Mesenteric fat pad (tissue), 1 donor: ENCODE data around the gene MRPL48. TPM values are rescaled to one million over a fixed set of nuclear protein-coding genes. Genes with fewer than 3 reads are reported as not detected.
"Not testable (repeated sequence)": the region's sequence is repeated elsewhere in the genome, so short reads cannot be mapped to it uniquely, and the experiment has no call there.

Experiments used
- DNase-seq: peaks from one replicate; pipeline ENCODE4 v3.0.0-alpha.2; 2020; ENCODE audit warnings: low spot score
- long read RNA-seq: library from polyadenylated mRNA; unstranded; transcript quantifications from one replicate; pipeline ENCODE4 v2.0.0, GENCODE V29; 2020
- total RNA-seq: library from RNA; stranded (reverse); fragmentation: NEBNext Ultra II Directional; extraction: Animal tissue kit (Norgen Biotek cat#: 25700); gene quantifications from one replicate; pipeline ENCODE4 v1.2.1, GENCODE V29; 2021
- donor health status: DM: yes; HTN: yes; CAD: no.

MRPL48 gene
- total RNA-seq = 16.8 TPM
- long read RNA-seq, transcript MRPL48-201 (8 exons, 1,536 nt) = major isoform, 12 of 18 reads
- long read RNA-seq, partial matches to known transcripts = 0 of 18 reads
- long read RNA-seq, other reads (novel, unspliced or antisense) = 5 of 18 reads

DNA sequence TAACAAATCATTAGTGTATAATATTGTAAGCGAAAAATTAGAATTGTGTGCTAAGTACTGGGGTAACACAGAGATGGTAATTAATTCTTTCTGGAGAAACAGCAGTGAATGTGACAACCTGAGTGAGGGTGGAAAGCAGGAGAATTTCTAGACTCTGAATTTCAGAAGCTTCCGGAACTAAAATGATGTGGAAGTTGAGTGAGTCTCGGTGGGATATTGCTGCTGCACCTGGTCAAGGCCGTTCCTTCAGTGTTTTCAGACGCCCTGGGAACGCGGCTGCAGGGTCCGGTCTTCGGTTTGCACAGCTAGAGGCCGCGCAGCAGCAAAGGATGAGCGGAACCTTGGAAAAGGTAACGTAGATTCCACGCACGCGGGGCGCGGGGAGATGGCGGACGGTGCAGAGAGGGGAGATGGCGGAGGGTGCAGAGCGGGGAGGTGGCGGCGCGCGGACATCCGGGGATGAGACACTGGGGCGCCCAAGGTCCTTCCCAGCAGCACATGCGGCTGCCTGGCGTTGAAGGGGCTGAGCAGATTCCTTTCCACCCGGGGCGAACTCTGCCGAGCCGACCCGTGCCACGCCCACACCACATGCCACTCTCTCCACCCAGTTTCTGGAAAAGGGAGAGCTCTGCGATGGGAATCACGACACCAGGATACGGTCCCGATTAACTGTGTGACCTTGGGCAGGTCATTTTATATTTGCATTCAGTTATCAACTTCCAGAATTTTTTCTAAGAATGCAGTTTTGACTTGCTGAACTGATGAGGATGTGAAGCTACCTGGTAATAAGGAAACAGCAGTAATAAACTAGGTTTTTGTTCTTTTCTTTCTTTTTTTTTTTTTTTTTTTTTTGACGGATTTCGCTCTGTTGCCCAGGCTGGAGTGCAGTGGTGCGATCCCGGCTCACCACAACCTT, at the start of gene MRPL48:
Gene MRPL48 (plus strand): TSS at position 232 of the 916 bp plus-strand sequence. CDS start 98 bp downstream, at position 330.
- peak; percentile 96 for DNase-seq

DNA sequence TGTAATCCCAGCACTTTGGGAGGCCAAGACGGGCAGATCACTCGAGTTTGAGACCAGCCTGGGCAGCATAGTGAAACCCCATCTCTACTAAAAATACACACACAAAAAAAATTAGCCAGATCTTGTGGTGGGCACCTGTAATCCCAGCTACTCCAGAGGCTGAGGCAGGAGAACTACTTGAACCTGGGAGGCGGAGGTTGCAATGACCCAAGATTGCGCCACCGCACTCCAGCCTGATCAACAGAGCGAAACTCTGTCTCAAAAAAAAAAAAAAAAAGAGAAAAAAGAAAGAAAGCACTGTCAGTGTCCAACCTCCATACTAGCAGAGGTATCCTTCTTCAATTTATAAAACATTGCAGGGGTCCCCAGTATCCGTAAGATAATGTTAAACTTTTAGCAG, 44.6 kb upstream of the MRPL48 start:
- no peak for DNase-seq

DNA sequence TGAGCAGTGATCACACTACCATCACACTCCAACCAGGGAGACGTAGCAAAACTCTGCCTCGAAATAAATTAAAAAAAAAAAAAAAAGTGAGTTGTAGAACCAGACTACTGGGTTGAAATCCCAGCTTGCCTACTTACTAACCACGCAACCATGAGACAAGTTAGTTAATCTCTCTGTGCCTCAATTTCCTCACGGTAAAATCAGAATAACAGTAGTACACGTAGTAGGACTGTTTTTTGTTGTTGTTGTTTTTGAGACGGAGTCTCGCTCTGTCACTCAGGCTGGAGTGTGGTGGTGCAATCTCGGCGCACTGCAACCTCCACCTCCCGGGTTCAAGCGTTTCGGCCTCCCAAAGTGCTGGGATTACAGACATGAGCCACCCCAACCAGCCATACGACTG, 41.0 kb upstream of the MRPL48 start:
- DNase-seq = no peak

DNA sequence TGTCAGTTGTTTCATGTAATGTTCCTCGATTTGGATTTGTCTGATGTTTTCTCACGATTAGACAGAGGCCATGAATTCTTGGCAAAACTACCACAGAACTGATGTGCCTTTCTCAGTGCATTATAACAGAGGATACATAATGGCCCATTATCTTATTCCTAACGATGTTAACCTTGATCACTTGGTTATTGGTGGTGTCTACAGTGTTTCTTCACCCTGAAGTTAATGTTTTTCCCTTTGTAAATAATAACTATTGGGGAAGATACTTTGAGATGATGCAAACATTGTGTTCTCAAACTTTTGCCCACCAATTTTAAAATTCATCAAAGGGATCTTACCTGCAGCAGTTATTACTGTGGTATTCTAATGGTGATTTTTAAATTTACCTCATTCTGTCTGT, 39.9 kb upstream of the MRPL48 start:
- no peak for DNase-seq

DNA sequence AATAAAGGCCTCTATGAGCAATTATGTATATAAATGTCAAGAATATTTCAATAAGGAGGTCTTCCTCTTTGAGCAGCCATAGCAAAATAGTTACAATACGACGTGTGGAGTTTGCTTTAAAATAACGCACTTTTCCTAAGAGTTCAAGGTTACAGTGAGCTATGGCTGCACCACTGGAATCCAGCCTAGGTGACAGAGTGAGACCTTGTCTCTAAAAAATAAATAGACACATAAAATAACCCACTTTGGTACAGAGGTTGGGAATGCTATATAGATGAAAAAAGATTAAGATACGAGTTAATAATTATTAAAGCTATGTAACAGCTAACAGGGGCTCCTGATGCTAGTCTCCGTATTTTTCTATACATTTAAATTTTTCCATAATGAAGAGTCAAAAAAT, 39.4 kb upstream of the MRPL48 start:
- DNase-seq = no peak

DNA sequence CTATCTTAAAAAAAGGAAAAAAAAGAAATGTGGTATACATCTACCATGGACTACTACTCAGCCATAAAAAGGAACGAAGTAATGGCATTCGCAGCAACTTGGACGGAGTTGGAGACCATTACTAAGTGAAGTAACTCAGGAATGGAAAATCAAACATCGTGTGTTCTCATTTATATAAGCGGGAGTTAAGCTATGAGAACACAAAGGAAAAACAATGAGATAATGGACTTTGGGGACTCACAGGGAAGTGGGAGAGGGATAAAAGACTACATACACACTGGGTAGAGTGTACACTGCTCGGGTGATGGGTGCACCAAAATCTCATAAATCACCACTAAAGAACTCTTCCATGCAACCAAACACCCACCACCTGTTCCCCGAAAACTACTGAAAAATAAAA, 38.6 kb upstream of the MRPL48 start:
- DNase-seq = no peak

DNA sequence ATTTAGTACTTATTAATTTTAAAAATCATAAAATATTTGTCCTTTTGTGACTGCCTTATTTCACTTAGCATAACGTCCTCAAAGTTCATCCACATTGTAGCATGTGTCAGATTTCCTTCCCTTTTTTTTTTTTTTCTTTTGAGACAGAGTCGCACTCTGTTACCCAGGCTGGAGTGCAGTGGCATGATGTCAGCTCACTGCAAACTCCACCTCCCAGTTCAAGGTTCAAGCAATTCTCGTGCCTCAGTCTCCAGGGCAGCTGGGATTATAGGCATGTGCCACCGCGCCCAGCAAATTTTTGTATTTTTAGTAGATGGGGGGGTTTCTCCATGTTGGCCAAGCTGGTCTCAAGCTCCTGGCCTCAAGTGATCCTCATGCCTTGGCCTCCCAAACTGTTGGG, 37.4 kb upstream of the MRPL48 start:
- no peak for DNase-seq

DNA sequence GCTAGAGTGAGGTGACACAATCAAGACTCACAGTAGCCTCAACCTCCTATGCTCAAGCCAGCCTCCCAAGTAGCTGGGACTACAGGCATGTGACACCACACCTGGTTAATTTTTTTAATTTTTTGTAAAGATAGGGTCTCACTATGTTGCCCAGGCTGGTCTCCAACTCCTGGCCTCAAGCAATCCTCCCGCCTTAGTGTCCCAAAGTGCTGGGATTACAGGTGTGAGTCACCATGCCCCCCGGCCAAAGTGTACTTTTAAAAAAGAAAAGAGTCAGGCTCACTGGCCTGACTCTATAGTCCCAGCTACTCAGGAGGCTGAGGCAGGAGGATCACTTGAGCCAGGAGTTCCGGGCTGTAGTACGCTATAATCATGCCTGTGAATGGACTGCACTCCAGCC, 36.8 kb upstream of the MRPL48 start:
- DNase-seq = not testable (repeated sequence)

DNA sequence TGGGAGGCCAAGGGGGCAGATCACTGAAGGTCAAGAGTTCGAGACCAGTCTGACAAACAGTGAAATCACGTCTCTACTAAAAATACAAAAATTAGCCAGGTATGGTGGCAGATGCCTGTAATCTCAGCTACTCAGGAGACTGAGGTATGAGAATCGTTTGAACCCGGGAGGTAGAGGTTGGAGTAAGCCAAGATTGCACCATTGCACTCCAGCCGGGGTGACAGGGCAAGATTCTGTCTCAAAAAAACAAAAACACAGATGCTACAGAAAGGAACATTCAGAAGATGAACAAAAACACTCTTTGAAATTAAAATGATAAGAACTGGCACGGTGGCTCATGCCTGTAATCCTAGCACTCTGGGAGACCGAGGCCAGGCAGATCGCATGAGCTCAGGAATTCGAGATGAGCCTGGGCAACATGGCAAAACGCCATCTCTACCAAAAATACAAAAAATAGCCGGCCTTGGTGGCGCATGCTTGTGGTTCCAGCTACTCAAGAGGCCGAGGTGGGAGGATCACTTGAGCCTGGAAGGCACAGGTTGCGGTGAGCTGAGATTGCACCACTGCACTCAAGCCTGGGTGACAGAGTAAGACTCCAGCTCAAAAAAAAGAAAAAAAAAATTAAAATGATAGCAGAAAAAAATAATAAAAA, 35.3 kb upstream of the MRPL48 start:
- no peak for DNase-seq

DNA sequence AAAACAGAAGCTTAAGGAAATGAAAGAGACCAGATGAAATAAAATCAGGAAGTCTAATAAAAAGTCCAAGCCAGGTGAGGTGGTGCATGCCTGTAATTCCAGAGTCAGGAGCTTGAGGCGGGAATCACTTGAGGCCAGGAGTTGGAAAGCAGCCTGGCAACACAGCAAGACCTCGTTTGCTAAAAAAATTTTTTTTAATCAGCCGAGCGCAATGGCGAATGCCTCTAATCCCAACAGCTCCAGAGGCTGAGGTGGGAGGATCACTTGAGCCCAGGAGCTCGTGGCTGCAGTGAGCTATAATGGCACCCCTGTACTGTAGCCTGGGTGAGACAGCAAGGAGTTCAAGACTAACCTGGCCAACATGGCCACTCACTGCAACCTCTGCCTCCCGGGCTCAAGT, 34.8 kb upstream of the MRPL48 start:
- DNase-seq = no peak

DNA sequence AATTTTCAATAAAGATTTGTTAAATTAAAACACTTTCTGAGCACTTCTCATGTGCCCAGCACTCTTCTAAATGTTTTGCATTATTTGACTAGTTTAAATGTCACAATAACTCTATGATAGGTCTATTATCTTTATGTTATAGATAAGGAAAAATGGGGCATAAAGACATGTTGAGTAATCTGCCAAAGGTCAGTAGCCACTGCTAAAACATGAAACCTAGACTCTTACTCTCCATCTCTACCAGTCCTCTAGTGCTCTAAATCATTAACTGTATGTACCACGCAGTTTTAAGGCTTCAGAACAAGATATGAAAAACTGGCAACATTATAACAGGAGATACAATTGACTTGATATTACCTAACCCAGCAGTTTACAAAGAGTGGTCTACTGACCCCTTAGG, 33.7 kb upstream of the MRPL48 start:
- no peak for DNase-seq

DNA sequence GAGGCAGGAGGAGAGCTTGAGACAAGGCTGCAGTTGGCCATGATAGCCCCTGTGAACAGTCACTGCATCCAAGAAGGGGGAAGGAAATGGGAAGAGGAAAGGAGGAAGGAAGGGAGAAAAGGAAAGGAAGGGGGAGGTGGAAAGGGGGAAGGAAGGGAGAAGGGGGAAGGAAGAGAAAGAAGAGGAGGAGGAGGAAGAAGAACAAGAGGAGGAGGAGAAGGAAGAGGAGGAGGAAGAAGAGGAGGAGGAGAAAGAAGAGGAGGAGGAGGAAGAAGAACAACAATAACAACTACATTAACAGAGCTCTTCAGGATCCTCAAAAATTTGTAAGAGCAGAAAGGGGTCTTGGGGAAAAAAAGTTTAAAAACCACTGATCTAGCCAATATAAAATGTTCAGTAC, 32.0 kb upstream of the MRPL48 start:
- DNase-seq = no peak

DNA sequence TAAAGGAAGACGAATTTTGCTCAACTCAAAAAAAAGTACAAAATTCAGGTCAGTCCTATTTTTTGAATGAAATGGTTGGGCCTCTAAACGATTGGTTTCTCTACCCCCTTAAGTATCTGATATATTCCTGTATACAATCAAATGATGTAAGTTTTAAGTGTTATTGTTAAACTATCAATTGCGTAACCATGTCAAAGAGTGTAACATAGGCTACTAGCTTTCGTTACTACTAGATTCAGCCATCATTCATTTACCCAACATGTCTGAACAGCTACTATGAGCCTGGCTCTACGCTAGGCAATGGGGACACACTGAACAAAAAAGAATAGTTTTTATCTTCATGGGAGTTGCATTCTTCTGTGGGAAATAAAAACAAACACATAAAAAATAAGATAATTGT, 30.1 kb upstream of the MRPL48 start:
- DNase-seq = no peak

DNA sequence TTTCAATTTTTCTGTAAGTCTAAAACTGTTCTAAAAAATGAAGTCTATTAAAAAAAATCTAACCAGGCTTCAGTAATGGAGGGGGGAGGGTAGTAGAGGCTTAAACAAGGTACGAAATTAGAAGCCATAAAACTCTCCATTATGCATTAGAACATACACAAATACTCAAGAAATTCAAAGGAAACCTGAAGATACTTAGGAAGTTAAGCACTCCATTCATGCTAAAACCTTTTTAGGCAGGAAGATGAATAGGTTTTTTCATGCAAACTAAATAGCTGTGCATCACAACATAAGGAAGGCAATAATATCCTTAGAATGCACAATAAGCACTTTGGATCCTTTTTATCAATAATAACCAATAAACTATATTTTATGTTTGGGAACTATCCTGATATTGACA, 29.2 kb upstream of the MRPL48 start:
- no peak for DNase-seq

DNA sequence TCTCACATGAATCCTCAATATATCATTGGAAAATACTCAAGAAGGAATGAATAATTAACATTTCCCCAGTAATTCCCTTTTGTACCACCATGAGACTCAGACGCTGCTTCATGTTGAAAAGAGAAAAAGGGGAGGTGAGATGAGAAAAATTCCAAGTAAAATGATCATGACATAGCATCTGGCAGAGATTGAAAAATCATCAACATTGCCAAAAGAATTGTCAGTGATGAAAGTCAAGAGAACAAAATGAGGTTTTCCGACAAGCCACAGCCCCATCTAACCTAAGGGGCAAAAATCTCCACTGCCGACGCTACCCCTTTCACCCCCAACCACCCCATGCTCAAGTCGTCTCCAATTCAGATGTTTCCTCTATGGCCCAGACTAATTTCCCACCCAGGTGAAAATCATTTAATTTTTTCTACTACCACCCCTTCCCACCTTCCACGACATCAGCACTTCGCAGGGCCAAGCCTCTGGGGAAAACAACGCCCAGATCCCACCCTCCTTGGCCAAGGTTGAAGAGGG, 28.0 kb upstream of the MRPL48 start:
- no peak for DNase-seq

DNA sequence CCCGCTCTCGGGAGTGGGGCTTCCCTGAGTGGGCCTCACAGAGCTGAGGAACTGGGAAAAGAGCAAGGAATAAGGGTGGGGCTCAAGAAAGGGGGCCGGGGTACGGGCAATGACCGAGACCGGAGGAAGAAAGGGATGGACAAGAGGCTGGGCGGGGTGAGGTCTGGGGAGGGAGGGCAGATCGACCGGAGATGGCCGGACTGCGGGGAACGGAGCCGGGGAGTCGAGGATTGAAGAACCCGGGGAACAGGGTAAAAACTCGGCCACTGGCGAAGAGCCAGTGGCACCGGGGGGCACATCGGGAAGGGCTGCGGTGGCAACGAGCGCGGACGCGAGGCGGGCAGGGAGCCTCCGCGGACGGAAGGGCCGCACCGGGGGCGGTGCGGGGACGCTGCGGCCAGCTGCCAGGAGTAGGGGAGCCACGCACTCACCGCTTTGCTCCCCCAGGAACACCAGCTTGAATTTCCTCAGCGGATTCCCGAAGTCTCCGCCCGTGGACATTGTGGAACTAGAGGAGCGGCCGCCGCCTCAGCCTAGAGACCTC, 27.5 kb upstream of the MRPL48 start:
- no peak for DNase-seq

DNA sequence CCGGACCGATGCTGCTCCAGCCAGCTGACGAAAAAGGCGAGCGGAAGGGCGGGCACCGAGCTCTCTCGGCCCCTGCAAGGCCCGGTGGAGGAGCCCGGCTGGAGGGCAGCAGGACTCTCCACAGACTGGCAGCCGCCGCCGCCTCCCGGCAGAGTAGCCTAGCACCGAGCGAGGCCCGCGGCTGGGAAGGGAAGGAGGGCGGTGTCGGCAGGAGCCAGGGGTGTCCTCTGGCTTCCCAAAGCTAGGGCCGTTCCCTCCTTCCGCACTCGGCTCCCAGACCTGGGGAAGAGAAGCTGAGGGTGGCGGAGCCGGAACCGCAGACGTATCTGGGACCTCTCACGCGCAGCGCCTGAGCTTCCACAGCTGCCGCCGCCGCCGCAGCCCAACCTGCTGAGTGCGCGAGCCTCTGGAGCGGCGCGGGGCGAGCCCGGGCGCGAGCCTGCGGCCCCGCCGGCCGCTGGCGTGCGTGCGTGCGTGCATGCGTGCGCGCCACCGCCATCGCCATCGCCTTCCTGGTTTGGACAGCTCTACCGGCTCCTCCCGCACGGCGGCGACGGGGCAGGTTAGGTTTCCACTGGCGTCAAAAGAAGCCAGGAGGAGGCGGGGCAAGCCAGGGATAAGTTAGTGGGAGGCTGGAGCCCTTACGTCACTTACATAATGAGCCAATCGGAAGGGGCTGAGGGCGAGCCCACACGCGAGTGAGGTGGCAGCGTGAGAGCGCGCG, 26.8 kb upstream of the MRPL48 start, which contains the start of gene RAB6A:
Gene RAB6A (minus strand): TSS at position 396 of the 724 bp plus-strand sequence. CDS start 439 bp downstream, outside the sequence.
- peak; percentile 100 for DNase-seq

DNA sequence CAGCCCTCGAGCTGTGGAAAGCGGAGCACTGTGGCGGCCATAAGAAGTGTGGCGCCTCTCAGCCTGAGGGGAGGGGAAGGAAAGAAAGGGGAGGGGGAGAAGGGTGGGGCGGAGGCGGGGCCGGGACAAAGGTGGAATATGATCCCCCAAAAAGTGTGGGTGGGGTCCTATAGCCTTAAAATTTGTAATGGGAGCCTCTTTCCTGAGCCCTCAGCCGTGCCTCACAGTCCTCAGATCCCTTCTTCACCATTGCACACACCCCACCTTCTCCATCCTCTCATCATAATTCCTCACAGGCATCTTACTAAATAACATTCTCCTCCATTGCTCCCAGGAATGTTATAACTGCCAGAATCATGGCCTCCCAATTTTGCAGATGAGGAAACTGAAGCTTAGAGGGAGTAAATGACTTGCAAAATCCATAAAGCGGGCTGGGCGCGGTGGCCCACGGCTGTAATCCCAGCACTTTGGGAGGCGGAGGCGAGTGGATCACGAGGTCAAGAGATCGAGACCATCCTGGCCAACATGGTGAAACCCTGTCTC, 26.2 kb upstream of the MRPL48 start:
- DNase-seq = no peak

DNA sequence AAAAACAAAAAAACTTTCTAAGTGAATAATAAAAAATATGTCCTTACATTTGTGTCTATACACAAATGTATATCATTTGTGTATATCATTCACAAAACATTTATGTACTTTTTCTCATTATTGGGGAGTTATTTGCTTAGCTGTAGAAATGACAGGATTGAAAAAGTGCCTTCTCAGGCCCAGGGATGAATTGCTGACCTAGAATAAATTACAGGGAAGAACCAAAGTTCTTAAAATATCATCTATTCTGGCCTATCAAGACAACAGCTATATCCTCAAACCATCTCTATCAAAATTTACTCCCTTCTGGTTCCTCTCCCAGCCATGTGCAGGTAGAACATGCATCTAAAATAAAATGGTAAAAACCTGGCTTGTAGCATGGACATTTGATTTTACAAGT, 24.9 kb upstream of the MRPL48 start:
- no peak for DNase-seq

DNA sequence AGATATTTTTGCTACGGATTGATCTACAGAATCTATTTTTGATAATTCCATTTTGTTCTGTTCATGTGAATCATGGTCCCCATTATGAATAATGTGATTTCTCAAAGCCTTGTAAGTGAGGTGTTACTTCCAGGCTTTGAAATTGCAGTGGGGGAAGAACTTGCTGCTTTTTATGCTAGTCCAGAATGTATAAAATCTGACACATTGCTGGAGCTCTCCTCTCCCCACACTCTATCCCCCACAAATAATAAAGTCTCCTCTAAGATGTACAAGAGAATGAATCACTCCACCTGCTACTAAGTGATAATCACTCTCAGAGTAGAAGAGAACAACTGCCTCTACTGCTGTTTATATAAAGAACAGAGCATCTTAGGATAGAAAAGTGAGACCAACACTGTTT, 20.9 kb upstream of the MRPL48 start:
- no peak for DNase-seq

DNA sequence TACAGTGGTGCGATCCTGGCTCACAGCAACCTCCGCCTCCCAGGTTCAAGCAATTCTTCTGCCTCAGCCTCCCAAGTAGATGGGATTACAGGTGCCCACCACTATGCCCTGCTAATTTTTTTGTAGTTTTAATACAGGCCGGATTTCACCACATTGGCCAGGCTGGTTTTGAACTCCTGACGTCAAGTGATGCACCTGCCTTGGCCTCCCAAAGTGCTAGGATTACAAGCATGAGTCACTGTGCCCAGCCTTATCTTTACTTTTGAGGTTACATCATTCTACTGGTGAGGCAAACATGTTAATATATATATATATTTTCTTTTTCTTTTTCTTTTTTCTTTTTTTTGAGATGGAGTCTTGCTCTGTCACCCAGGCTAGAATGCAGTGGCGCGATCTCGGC, 16.9 kb upstream of the MRPL48 start:
- not testable (repeated sequence) for DNase-seq
